Measurements from ENCODE around the gene GNG10. TPM values are rescaled to one million over a fixed set of nuclear protein-coding genes. Genes with fewer than 3 reads are reported as not detected.

Gene GNG10
- total and polyA plus RNA-seq, 2 of the 4 experiments (the other 2 are of a cell fraction) = 48.8 to 72.7 TPM

GRCh38 chr9:111637421-111637950, 23.9 kb upstream of the GNG10 start:
- Histone ChIP-seq H3K9me3 (ENCODE audit: control insufficient read depth, insufficient read depth, low read length) (no peaks in the 10 kb centered on the region), H2AK9ac (replicated peaks; ENCODE audit: low read depth, low read length, poor library complexity) (no peak overlapping the region), H2BK120ac (ENCODE audit: low read depth, low read length) (no peak overlapping the region), H3K9ac (ENCODE audit: low read depth, low read length) (no peak overlapping the region), H3K18ac (ENCODE audit: low read depth, low read length) (no peak overlapping the region), H3K79me1 (ENCODE audit: low read depth in 1 of 2, low read length in 2 of 2) (peaks cover 12 to 61% of the 10 kb centered on the region in 2 experiments; a peak in 3 of 4 replicates), H3K56ac (ENCODE audit: extremely low read depth, insufficient read depth, low read length) (no peak overlapping the region), H3K36me3 (ENCODE audit: control insufficient read depth, insufficient read depth, low read length) (no peaks in the 10 kb centered on the region), H3K4ac (ENCODE audit: low read depth, low read length) (no peak overlapping the region), H2AFZ (replicated peaks; ENCODE audit: low read length, poor library complexity) (no peak overlapping the region), H2AK5ac (ENCODE audit: low read depth, low read length) (no peak overlapping the region), H3K27ac (ENCODE audit: insufficient read depth, low read length) (no peak overlapping the region), H2BK15ac (ENCODE audit: low read depth, low read length) (no peak overlapping the region), H4K20me1 (ENCODE audit: insufficient read depth, low read length) (peaks cover 52% of the 10 kb centered on the region), H2BK5ac (ENCODE audit: low read depth, low read length, poor library complexity, severe bottlenecking) (no peak overlapping the region), H3K4me2 (ENCODE audit: low read depth, low read length) (no peak overlapping the region), H4K91ac (ENCODE audit: insufficient read depth, low read depth, low read length) (no peak overlapping the region), H3K14ac (replicated peaks; ENCODE audit: low read depth, low read length) (no peak overlapping the region), H3K23ac (ENCODE audit: low read depth, low read length) (peak overlapping the region; percentile 71), H3K4me3 (ENCODE audit: insufficient read depth, low read depth, low read length) (no peak overlapping the region), H3K4me1 (ENCODE audit: control insufficient read depth, insufficient read depth, low read length) (peaks cover 1% of the 10 kb centered on the region; the same call in 1 of the 2 replicates), H4K8ac (ENCODE audit: low read depth in 2 of 2, low read length in 2 of 2) (no peak overlapping the region), H3K27me3 (ENCODE audit: control insufficient read depth, insufficient read depth, low read length) (no peaks in the 10 kb centered on the region), H4K5ac (ENCODE audit: low read depth, low read length) (no peak overlapping the region), H2BK20ac (ENCODE audit: low read depth, low read length) (no peak overlapping the region), H3K9me1 (ENCODE audit: insufficient read depth, low read length) (peaks cover 12% of the 10 kb centered on the region)
- in situ Hi-C loops (cut with MboI; ENCODE audit: low sequenced_read_pairs) = no loop called here
- ATAC-seq (ENCODE audit: low read depth) = no peak
- BruUV-seq (replicated peaks) = no TSS peak
- CTCF ChIA-PET = no interaction called here
- intact Hi-C loops (cut with micrococcal nuclease) = loop anchor here (10.0 kb wide), 1 partner anchor 437 kb away; no protein-coding TSS in a partner anchor
- no peak for TF ChIP-seq SMC3 (IDR thresholded peaks at IDR 0.05; ENCODE audit: low read depth, low read length)
- no peak for TF ChIP-seq ELK1 (IDR thresholded peaks at IDR 0.05; ENCODE audit: borderline replicate concordance, low read depth, low read length)
- TF ChIP-seq CHD1 (IDR thresholded peaks at IDR 0.05; ENCODE audit: low read depth, low read length) = no peak
- no peak for TF ChIP-seq CTCF (conservative IDR thresholded peaks at IDR 0.05; ENCODE audit: low read depth, low read length)
- TF ChIP-seq MAFK (IDR thresholded peaks at IDR 0.05; ENCODE audit: low read depth, low read length) = no peak
- TF ChIP-seq FOS (IDR thresholded peaks at IDR 0.05; ENCODE audit: low read depth, low read length) = no peak
- no peak for TF ChIP-seq RAD21 (IDR thresholded peaks at IDR 0.05; ENCODE audit: low read length)
- TF ChIP-seq BHLHE40 (IDR thresholded peaks at IDR 0.05; ENCODE audit: low read depth, low read length) = no peak
- no peak for TF ChIP-seq POLR2A (IDR thresholded peaks at IDR 0.05; ENCODE audit: low read depth, low read length)
- 93% methylated on average over 3 of the region's 6 CpGs; no CpG with 5 or more reads in 1 of the 2 experiments for WGBS, 2 experiments (ENCODE audit: extremely low coverage in 2 of 2, insufficient read length in 1 of 2)
- POLR2A ChIA-PET (ENCODE audit: unreplicated experiment) = no interaction called here
- DNase-seq = no peak
- dilution Hi-C loops (cut with HindIII; ENCODE audit: low sequenced_read_pairs, unreplicated experiment) = no loop called here

Data from IMR-90 (cell line).